Osteoblast (primary cell): ENCODE results near the gene RETREG2. TPM values are rescaled to one million over a fixed set of nuclear protein-coding genes. Genes with fewer than 3 reads are reported as not detected.

Source experiments
- DNase-seq: peaks from one replicate; pipeline ENCODE4 v3.0.0; 2011; ENCODE audit warnings: low spot score, mixed read lengths; ENCODE audit not compliant: insufficient read length; ENCODE audit errors: missing footprints
- H2AFZ ChIP-seq: 2 replicates; pipeline ENCODE4 v1.6.0; 2011; ENCODE audit warnings: mild to moderate bottlenecking, low read length
- H3K27ac ChIP-seq: 2 replicates; pipeline ENCODE4 v1.5.1; 2011; ENCODE audit warnings: mild to moderate bottlenecking, low read depth, low read length, moderate library complexity
- H3K27me3 ChIP-seq: 2 replicates; pipeline ENCODE4 v1.6.0; 2012; ENCODE audit warnings: mild to moderate bottlenecking, control low read depth, inconsistent platforms, low read length, moderate library complexity; ENCODE audit not compliant: insufficient read depth
- H3K36me3 ChIP-seq: 2 replicates; pipeline ENCODE4 v1.5.1; 2011; ENCODE audit warnings: mild to moderate bottlenecking, low read length, control low read depth, moderate library complexity; ENCODE audit not compliant: insufficient read depth
- H3K4me1 ChIP-seq: 2 replicates; pipeline ENCODE4 v1.5.1; 2011; ENCODE audit warnings: mild to moderate bottlenecking, low read length, control low read depth, moderate library complexity; ENCODE audit not compliant: insufficient read depth
- H3K4me2 ChIP-seq: 2 replicates; pipeline ENCODE4 v1.6.0; 2011; ENCODE audit warnings: mild to moderate bottlenecking, low read length; ENCODE audit not compliant: insufficient read depth
- H3K4me3 ChIP-seq: fragments of 200-600 bp; sonication (generic); 3 replicates; pipeline ENCODE4 v1.5.1; 2012; ENCODE audit warnings: mild to moderate bottlenecking, low read length, inconsistent platforms; ENCODE audit not compliant: insufficient read depth
- H3K79me2 ChIP-seq: 2 replicates; pipeline ENCODE4 v1.6.0; 2012; ENCODE audit warnings: mild to moderate bottlenecking, low read length, control low read depth, inconsistent platforms; ENCODE audit not compliant: insufficient read depth
- H3K9me3 ChIP-seq: 2 replicates; pipeline ENCODE4 v1.5.1; 2011; ENCODE audit warnings: low read depth, low read length, control low read depth
- H4K20me1 ChIP-seq: 2 replicates; pipeline ENCODE4 v1.6.0; 2012; ENCODE audit warnings: mild to moderate bottlenecking, low read length, control low read depth; ENCODE audit not compliant: insufficient read depth
- CTCF ChIP-seq: IDR thresholded peaks from 2 replicates; pipeline ENCODE4 v1.5.1; 2011; ENCODE audit warnings: mild to moderate bottlenecking, low read depth, low read length, moderate library complexity; ENCODE audit errors: extremely low read depth
- total RNA-seq: library from RNA; depleted of rRNA; stranded (reverse); fragments of >200 nt; gene quantifications from 2 replicates; pipeline ENCODE4 v1.2.3, GENCODE V29; 2012

Gene RETREG2
- total RNA-seq, 1 donor: 121 TPM

DNA sequence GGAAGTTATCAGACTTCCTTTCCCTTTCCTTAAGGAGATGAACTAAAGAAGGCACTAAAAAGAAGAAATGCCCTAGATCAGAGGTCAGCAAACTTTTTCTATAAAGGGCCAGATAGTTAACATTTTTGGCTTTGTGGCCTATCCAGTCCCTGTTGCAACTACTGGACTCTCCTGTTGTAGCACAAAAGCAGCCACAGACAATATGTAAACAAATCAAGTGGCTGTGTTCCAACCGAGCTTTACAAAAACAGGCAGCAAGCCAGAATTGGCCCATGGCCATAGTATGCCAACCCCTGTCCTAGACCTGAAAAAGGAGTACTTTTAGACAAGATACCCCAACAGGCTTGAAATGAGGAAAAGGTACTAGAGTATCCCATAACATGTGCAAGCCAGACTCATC is 28.4 kb upstream of the RETREG2 start:
- Histone ChIP-seq H3K9me3 (no peaks in the 10 kb centered on the region), H3K36me3 (no peaks in the 10 kb centered on the region), H3K4me2 (no peak overlapping the region), H3K27ac (no peak overlapping the region), H2AFZ (no peak overlapping the region), H3K4me1 (no peaks in the 10 kb centered on the region), H3K4me3 (no peak overlapping the region), H3K27me3 (no peaks in the 10 kb centered on the region), H3K79me2 (no peaks in the 10 kb centered on the region), H4K20me1 (no peaks in the 10 kb centered on the region)
- no peak for DNase-seq
- no peak for TF ChIP-seq CTCF

DNA sequence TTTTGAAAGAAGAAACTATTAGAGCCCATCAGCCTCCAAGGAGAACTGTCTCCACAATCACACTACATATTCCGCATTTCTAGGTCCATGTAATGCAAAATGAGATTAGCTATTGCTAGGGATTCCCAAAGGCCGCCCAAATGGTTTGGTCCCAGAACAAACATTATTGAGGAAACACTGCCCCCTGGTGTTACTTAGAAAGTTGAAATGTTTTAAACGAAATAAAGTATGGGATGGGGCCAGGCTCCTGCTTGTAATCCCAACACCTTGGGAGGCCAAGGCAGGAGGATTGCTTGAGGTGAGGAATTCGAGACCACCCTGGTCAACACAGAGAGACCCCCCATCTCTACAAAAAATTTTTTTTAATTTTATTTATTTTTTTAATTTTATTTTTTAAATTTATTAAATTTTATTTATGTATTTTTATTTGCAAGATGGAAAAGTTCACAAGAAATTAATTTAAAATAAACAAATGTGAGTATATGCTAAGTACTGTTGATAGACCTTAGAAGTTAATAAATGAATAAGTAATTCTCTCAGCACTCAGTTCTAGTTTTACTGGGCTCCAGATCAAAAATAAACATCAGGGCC is 22.9 kb upstream of the RETREG2 start:
- Histone ChIP-seq H3K4me2 (no peak overlapping the region), H3K36me3 (no peaks in the 10 kb centered on the region), H2AFZ (no peak overlapping the region), H3K27ac (no peak overlapping the region), H3K9me3 (no peaks in the 10 kb centered on the region), H3K79me2 (no peaks in the 10 kb centered on the region), H3K4me3 (no peak overlapping the region), H3K4me1 (peaks cover 18% of the 10 kb centered on the region), H3K27me3 (no peaks in the 10 kb centered on the region), H4K20me1 (peaks cover 3% of the 10 kb centered on the region)
- peak; percentile 55 for TF ChIP-seq CTCF
- DNase-seq: no peak

- no peaks in the 10 kb centered on the region for H3K27me3 ChIP-seq
- no peaks in the 10 kb centered on the region for H3K9me3 ChIP-seq
- H3K27ac ChIP-seq: no peak overlapping the region
- no peak overlapping the region for H2AFZ ChIP-seq
- H3K4me1 ChIP-seq: peaks cover 24% of the 10 kb centered on the region
- TF ChIP-seq CTCF: no peak
- H3K79me2 ChIP-seq: no peaks in the 10 kb centered on the region
- H3K4me3 ChIP-seq: no peak overlapping the region
- H3K4me2 ChIP-seq: no peak overlapping the region
- H4K20me1 ChIP-seq: peaks cover 3% of the 10 kb centered on the region
- H3K36me3 ChIP-seq: no peaks in the 10 kb centered on the region
- no peak for DNase-seq
These were observed 20.7 kb upstream of the RETREG2 start for GRCh38 chr2:219157396-219157795.

GRCh38 chr2:219158025-219158424 is 20.1 kb upstream of the RETREG2 start:
- Histone ChIP-seq H4K20me1 (peaks cover 3% of the 10 kb centered on the region), H3K4me1 (peaks cover 24% of the 10 kb centered on the region), H3K4me2 (no peak overlapping the region), H3K9me3 (no peaks in the 10 kb centered on the region), H3K27ac (no peak overlapping the region), H3K79me2 (no peaks in the 10 kb centered on the region), H2AFZ (no peak overlapping the region), H3K36me3 (no peaks in the 10 kb centered on the region), H3K27me3 (no peaks in the 10 kb centered on the region), H3K4me3 (no peak overlapping the region)
- DNase-seq: no peak
- no peak for TF ChIP-seq CTCF
